Ascending aorta (tissue), 2 donors: Measurements from ENCODE around the gene PRR20E. TPM values are rescaled to one million over a fixed set of nuclear protein-coding genes. Genes with fewer than 3 reads are reported as not detected.
"Not testable (repeated sequence)": the region's sequence is repeated elsewhere in the genome, so short reads cannot be mapped to it uniquely, and the experiment has no call there.

Experiments
- DNase-seq, 2 donors: peaks; one replicate each; pipeline ENCODE4 v3.0.0-alpha.2; 2019; ENCODE audit warnings: low spot score in 2 of 2
- H3K27ac ChIP-seq, 2 donors: fragments of 200-600 bp; sonication (generic); one replicate each; pipeline ENCODE4 v1.5.1; 2016 to 2017; ENCODE audit warnings: mild to moderate bottlenecking in 1 of 2
- H3K27me3 ChIP-seq: fragments of 200-600 bp; sonication (generic); one replicate; pipeline ENCODE4 v1.5.1; 2017
- H3K36me3 ChIP-seq, 2 donors: fragments of 200-600 bp; sonication (generic); one replicate each; pipeline ENCODE4 v1.5.1; 2016
- H3K4me1 ChIP-seq, 2 donors: fragments of 200-600 bp; sonication (generic); one replicate each; pipeline ENCODE4 v1.5.1; 2016 to 2017; ENCODE audit warnings: mild to moderate bottlenecking in 1 of 2
- H3K4me3 ChIP-seq, 2 donors: fragments of 200-600 bp; sonication (generic); one replicate each; pipeline ENCODE4 v1.5.1; 2016 to 2017; ENCODE audit warnings: mild to moderate bottlenecking in 1 of 2
- H3K9me3 ChIP-seq, 2 donors: fragments of 200-600 bp; sonication (generic); one replicate each; pipeline ENCODE4 v1.5.1; 2016
- intact Hi-C: fragments of 100-400 bp; cut with DNase I; formaldehyde crosslinking; loops from one replicate; pipeline ENCODE4 v1.15.1; 2023
- total RNA-seq: library from RNA; depleted of rRNA; stranded (reverse); fragments of >200 nt; gene quantifications from one replicate; pipeline ENCODE4 v1.1.0, GENCODE V29; 2016
- TF ChIP-seq, protein P1 (sequence below), 3 experiments: fragments of 200-600 bp in 2 of 3; fragments of 450-650 bp in 1 of 3; sonication (generic) in 2 of 3; IDR thresholded peaks; one replicate each; pipeline ENCODE4 v1.5.1; 2016 to 2019; ENCODE audit warnings: antibody characterized with exemption in 3 of 3, mild to moderate bottlenecking in 1 of 3, moderate library complexity in 1 of 3

PRR20E gene
- total RNA-seq, 1 donor from 2014 or later = not detected

GRCh38 chr13:57148106-57148505 lies 18.9 kb upstream of the PRR20E start:
- H3K4me1 ChIP-seq, H3K27ac ChIP-seq, H3K9me3 ChIP-seq, H3K36me3 ChIP-seq, DNase-seq, H3K4me3 ChIP-seq, intact Hi-C loops, H3K27me3 ChIP-seq: not testable (repeated sequence)

GRCh38 chr13:57153761-57154160 lies 13.2 kb upstream of the PRR20E start, which contains the start of gene PRR20C:
Gene PRR20C, plus strand, starts transcription at chr13:57154061. Its CDS starts 387 bp downstream, at chr13:57154448.
- H3K36me3 ChIP-seq, H3K27me3 ChIP-seq, H3K4me3 ChIP-seq, H3K9me3 ChIP-seq, H3K4me1 ChIP-seq, intact Hi-C loops, DNase-seq, H3K27ac ChIP-seq: not testable (repeated sequence)

- DNase-seq, H3K9me3 ChIP-seq, H3K27ac ChIP-seq, H3K36me3 ChIP-seq, H3K4me3 ChIP-seq, H3K27me3 ChIP-seq, H3K4me1 ChIP-seq, intact Hi-C loops: not testable (repeated sequence)
Observed at GRCh38 chr13:57160332-57160731, 6.7 kb upstream of the PRR20E start, which contains the start of gene PRR20D. Gene PRR20D, plus strand, starts transcription at chr13:57160632. Its CDS starts 387 bp downstream, at chr13:57161019.

- TF ChIP-seq, protein P1, sequence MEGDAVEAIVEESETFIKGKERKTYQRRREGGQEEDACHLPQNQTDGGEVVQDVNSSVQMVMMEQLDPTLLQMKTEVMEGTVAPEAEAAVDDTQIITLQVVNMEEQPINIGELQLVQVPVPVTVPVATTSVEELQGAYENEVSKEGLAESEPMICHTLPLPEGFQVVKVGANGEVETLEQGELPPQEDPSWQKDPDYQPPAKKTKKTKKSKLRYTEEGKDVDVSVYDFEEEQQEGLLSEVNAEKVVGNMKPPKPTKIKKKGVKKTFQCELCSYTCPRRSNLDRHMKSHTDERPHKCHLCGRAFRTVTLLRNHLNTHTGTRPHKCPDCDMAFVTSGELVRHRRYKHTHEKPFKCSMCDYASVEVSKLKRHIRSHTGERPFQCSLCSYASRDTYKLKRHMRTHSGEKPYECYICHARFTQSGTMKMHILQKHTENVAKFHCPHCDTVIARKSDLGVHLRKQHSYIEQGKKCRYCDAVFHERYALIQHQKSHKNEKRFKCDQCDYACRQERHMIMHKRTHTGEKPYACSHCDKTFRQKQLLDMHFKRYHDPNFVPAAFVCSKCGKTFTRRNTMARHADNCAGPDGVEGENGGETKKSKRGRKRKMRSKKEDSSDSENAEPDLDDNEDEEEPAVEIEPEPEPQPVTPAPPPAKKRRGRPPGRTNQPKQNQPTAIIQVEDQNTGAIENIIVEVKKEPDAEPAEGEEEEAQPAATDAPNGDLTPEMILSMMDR (IDR thresholded peaks at IDR 0.05) = no peak
- no peaks in the 10 kb centered on the region for H3K9me3 ChIP-seq
- H3K4me1 ChIP-seq = no peaks in the 10 kb centered on the region
- intact Hi-C loops = no loop called here
- H3K4me3 ChIP-seq = no peak overlapping the region
- DNase-seq = no peak
- no peak overlapping the region for H3K27ac ChIP-seq
- H3K27me3 ChIP-seq = no peaks in the 10 kb centered on the region
- H3K36me3 ChIP-seq = no peaks in the 10 kb centered on the region
Observed at GRCh38 chr13:57191667-57192066, 24.7 kb downstream of the PRR20E start.

- intact Hi-C loops = no loop called here
- H3K36me3 ChIP-seq = no peaks in the 10 kb centered on the region
- no peaks in the 10 kb centered on the region for H3K27me3 ChIP-seq
- no peak for DNase-seq
- TF ChIP-seq, protein P1 (IDR thresholded peaks at IDR 0.05) = no peak
- no peaks in the 10 kb centered on the region for H3K4me1 ChIP-seq
- no peak overlapping the region for H3K27ac ChIP-seq
- no peak overlapping the region for H3K4me3 ChIP-seq
- no peaks in the 10 kb centered on the region for H3K9me3 ChIP-seq
Observed at GRCh38 chr13:57212989-57213388, 46.0 kb downstream of the PRR20E start.

Other genes starting within 250 kb of the PRR20E start
- not detected for gene PRR20A, start 26.3 kb upstream of the PRR20E start, total RNA-seq
- not detected for gene PRR20B, start 19.7 kb upstream of the PRR20E start, total RNA-seq
- not detected for gene PRR20C, start 13.1 kb upstream of the PRR20E start, total RNA-seq
- not detected for gene PRR20D, start 6.6 kb upstream of the PRR20E start, total RNA-seq